ENCODE data around the gene SCAI.

- TF ChIP-seq RAD21 (conservative IDR thresholded peaks at IDR 0.05 in 1 of 2, IDR thresholded peaks at IDR 0.05 in 1 of 2) = no peak
- no peak for TF ChIP-seq CTCF (IDR thresholded peaks at IDR 0.05)
- TF ChIP-seq POLR2A (IDR thresholded peaks at IDR 0.05; ENCODE audit: low read length) = no peak
- TF ChIP-seq MAFK (IDR thresholded peaks at IDR 0.05; ENCODE audit: partially characterized antibody) = no peak
- TF ChIP-seq PBX3 (IDR thresholded peaks at IDR 0.05) = no peak
- TF ChIP-seq JUNB (IDR thresholded peaks at IDR 0.05) = no peak
- TF ChIP-seq MAX (IDR thresholded peaks at IDR 0.05) = no peak
Measured at GRCh38 chr9:125172031-125172755, 28.9 kb upstream of the SCAI start.
